Keratinocyte (primary cell): Measurements from ENCODE around the gene ADAMTSL1.

Source experiments
- EZH2 ChIP-seq: IDR thresholded peaks from one replicate; pipeline ENCODE4 v1.6.1; 2012; ENCODE audit warnings: inconsistent platforms, mild to moderate bottlenecking, low read length, moderate library complexity
- TF ChIP-seq, protein P1 (sequence below), 3 experiments: IDR thresholded peaks in 1 of 3; conservative IDR thresholded peaks in 1 of 3; optimal IDR thresholded peaks in 1 of 3; 2 replicates in 2 of 3; 3 replicates in 1 of 3; pipeline versions ENCODE3 to v1.5.1; 2011; ENCODE audit warnings: low read length in 3 of 3, mild to moderate bottlenecking in 3 of 3, moderate library complexity in 2 of 3, control low read depth in 1 of 3, inconsistent platforms in 1 of 3; ENCODE audit not compliant: insufficient read depth in 2 of 3; ENCODE audit errors: extremely low read depth in 1 of 3

DNA sequence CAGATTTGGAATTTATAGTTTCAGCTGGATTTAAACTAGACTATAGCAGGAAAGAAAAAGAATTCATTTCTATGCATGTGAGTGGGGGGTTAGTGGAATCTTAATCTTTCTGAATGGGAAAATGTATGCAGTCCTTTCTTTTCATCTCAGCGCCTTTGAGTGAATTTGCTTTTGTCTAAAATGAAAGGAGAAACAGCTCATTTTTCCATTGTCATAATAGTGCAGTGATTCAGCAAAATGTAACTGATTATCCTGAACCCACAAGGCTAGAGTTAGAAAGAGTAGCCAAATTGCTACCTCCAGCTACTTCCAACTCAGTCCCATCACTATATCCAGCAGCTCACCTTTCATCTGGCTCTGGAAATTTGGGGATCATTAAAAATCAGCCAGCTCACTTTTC is 134.4 kb downstream of the ADAMTSL1 start:
- TF ChIP-seq, protein P1, sequence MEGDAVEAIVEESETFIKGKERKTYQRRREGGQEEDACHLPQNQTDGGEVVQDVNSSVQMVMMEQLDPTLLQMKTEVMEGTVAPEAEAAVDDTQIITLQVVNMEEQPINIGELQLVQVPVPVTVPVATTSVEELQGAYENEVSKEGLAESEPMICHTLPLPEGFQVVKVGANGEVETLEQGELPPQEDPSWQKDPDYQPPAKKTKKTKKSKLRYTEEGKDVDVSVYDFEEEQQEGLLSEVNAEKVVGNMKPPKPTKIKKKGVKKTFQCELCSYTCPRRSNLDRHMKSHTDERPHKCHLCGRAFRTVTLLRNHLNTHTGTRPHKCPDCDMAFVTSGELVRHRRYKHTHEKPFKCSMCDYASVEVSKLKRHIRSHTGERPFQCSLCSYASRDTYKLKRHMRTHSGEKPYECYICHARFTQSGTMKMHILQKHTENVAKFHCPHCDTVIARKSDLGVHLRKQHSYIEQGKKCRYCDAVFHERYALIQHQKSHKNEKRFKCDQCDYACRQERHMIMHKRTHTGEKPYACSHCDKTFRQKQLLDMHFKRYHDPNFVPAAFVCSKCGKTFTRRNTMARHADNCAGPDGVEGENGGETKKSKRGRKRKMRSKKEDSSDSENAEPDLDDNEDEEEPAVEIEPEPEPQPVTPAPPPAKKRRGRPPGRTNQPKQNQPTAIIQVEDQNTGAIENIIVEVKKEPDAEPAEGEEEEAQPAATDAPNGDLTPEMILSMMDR (optimal IDR thresholded peaks at IDR 0.05 in 1 of 3, IDR thresholded peaks at IDR 0.05 in 1 of 3, conservative IDR thresholded peaks at IDR 0.05 in 1 of 3; ENCODE audit: extremely low read depth in 1 of 3, insufficient read depth in 2 of 3, low read length in 3 of 3): no peak
- TF ChIP-seq EZH2: no peak
